GM21390 (cell line): Measurements from ENCODE around the gene RAD51B.
"Not testable (repeated sequence)": the region's sequence is repeated elsewhere in the genome, so short reads cannot be mapped to it uniquely, and the experiment has no call there.

ENCODE experiments used
- ATAC-seq: cut with Tn5 transposase; IDR thresholded peaks from one replicate; pipeline ENCODE4 v1.9.1; 2021; ENCODE audit not compliant: unreplicated experiment

RAD51B gene

GRCh38 chr14:68696266-68696665 lies 876.7 kb downstream of the RAD51B start:
- no peak for ATAC-seq

- no peak for ATAC-seq
Observed at GRCh38 chr14:68696721-68697495, 877.3 kb downstream of the RAD51B start.

GRCh38 chr14:68698773-68699172 lies 879.2 kb downstream of the RAD51B start:
- ATAC-seq, result not testable (repeated sequence)

GRCh38 chr14:68701001-68701741 lies 881.6 kb downstream of the RAD51B start:
- ATAC-seq, result no peak

GRCh38 chr14:68702135-68702534 lies 882.6 kb downstream of the RAD51B start:
- no peak for ATAC-seq

GRCh38 chr14:68702578-68702977 lies 883.0 kb downstream of the RAD51B start:
- no peak for ATAC-seq

- ATAC-seq, result no peak
Observed at GRCh38 chr14:68703093-68703492, 883.5 kb downstream of the RAD51B start.

- no peak for ATAC-seq
Observed at GRCh38 chr14:68704736-68705720, 885.4 kb downstream of the RAD51B start.

GRCh38 chr14:68705741-68706283 lies 886.2 kb downstream of the RAD51B start:
- no peak for ATAC-seq

GRCh38 chr14:68707482-68707881 lies 887.9 kb downstream of the RAD51B start:
- no peak for ATAC-seq

GRCh38 chr14:68708343-68708742 lies 888.8 kb downstream of the RAD51B start:
- no peak for ATAC-seq

- no peak for ATAC-seq
Observed at GRCh38 chr14:68709007-68709406, 889.4 kb downstream of the RAD51B start.

- no peak for ATAC-seq
Observed at GRCh38 chr14:68710776-68711175, 891.2 kb downstream of the RAD51B start.

- ATAC-seq, result no peak
Observed at GRCh38 chr14:68711561-68712309, 892.2 kb downstream of the RAD51B start.

GRCh38 chr14:68712703-68713370 lies 893.3 kb downstream of the RAD51B start:
- ATAC-seq, result no peak

- ATAC-seq, result no peak
Observed at GRCh38 chr14:68713782-68714181, 894.2 kb downstream of the RAD51B start.

- no peak for ATAC-seq
Observed at GRCh38 chr14:68714991-68715924, 895.7 kb downstream of the RAD51B start.

GRCh38 chr14:68716698-68717097 lies 897.1 kb downstream of the RAD51B start:
- no peak for ATAC-seq
